ENCODE measurements around the gene WT1. TPM values are rescaled to one million over a fixed set of nuclear protein-coding genes. Genes with fewer than 3 reads are reported as not detected.

Gene WT1
- total and polyA plus RNA-seq, 2 donors (not counting 3 experiments of a cell fraction or from before 2014, with no cell fraction given) = not detected

DNA sequence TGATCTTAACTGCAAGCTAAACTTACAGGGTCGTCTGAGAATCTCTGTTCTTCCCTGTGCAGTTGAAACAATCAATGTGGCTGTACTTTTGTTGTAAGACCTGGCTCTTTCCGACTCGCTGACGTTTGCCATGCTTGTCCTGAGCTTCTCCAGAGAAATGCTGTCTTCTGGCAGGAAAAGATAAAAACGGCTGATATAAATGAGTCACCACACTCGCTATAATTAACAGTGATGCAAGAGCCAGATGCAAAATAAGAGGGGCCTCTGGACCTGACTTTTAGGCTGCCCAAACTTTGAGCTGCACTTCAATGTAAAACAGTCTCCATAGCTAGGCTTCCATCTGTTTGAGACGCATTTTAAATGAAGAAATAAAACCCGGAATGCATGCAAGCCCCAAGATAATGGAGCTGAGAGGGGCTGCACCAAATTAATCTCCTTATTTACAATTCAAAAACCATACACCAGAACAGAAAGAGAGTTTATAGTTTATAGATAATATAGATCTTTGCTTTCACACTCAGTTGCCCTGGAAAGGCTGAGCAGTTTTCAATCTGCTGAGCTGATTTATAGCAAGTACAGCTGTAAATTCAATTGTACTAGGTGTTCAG is 48.5 kb downstream of the WT1 start:
- no peaks in the 10 kb centered on the region for H4K20me1 ChIP-seq (replicated peaks; ENCODE audit: control insufficient read depth, extremely low read depth, insufficient read depth, low read length)
- H3K79me2 ChIP-seq (ENCODE audit: control insufficient read depth, insufficient read depth, low read length) = no peaks in the 10 kb centered on the region
- H3K27me3 ChIP-seq (ENCODE audit: control insufficient read depth in 2 of 2, insufficient read depth in 2 of 2, low read length in 2 of 2) = no peaks in the 10 kb centered on the region
- DNase-seq (ENCODE audit: low read depth, low spot score) (peak; percentile 25), FAIRE-seq (peak; percentile 55)
- CTCF ChIA-PET = interaction anchor here (0.7 to 3.4 kb wide), 10 partner anchors 8 to 408 kb away, joined by 3 to 17 read pairs (median 4); partner anchors contain the start of gene CCDC73
- no peaks in the 10 kb centered on the region for H3K36me3 ChIP-seq (ENCODE audit: control insufficient read depth in 2 of 2, extremely low read depth in 1 of 2, insufficient read depth in 2 of 2, low read length in 2 of 2)
- H3K9me3 ChIP-seq (replicated peaks; ENCODE audit: control insufficient read depth, insufficient read depth, low read length) = no peaks in the 10 kb centered on the region
- POLR2A ChIA-PET = no interaction called here
- no peaks in the 10 kb centered on the region for H3K4me1 ChIP-seq (ENCODE audit: control insufficient read depth, extremely low read depth, insufficient read depth, low read length)
- no peak for TF ChIP-seq FOS (IDR thresholded peaks at IDR 0.05; ENCODE audit: borderline replicate concordance, insufficient read depth, low read length)
- TF ChIP-seq, protein P1, sequence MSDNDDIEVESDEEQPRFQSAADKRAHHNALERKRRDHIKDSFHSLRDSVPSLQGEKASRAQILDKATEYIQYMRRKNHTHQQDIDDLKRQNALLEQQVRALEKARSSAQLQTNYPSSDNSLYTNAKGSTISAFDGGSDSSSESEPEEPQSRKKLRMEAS (IDR thresholded peaks at IDR 0.05; ENCODE audit: insufficient read depth, insufficient read length) = no peak
- TF ChIP-seq GATA2 (IDR thresholded peaks at IDR 0.05; ENCODE audit: insufficient read depth, insufficient read length, low read depth, low read length) = peak; percentile 45
- no peak for TF ChIP-seq POLR2A (IDR thresholded peaks at IDR 0.05; ENCODE audit: low read depth, low read length)
- H3K4me3 ChIP-seq (replicated peaks in 1 of 3; ENCODE audit: insufficient read depth in 1 of 3, low read depth in 1 of 3, low read length in 3 of 3) = no peak overlapping the region
- no peak overlapping the region for H3K4me2 ChIP-seq (ENCODE audit: insufficient read depth, low read length)
- no TSS peak for BruUV-seq (replicated peaks)
- no peak overlapping the region for H2AFZ ChIP-seq (ENCODE audit: low read depth, low read length)
- H3K9me1 ChIP-seq (replicated peaks; ENCODE audit: control insufficient read depth, extremely low read depth, insufficient read depth, low read length) = no peaks in the 10 kb centered on the region
- dilution Hi-C loops (cut with MboI; ENCODE audit: extremely low pct_ligation_motif_present, low sequenced_read_pairs) (no loop called here), intact Hi-C loops (cut with micrococcal nuclease) (loop anchor here (1.0 kb wide), 1 partner anchor 406 kb away; no protein-coding TSS in a partner anchor)
- no peak overlapping the region for H3K9ac ChIP-seq (replicated peaks; ENCODE audit: extremely low read depth, insufficient read depth, low read length)
- no peak overlapping the region for H3K27ac ChIP-seq (ENCODE audit: insufficient read depth, low read depth, low read length)

DNA sequence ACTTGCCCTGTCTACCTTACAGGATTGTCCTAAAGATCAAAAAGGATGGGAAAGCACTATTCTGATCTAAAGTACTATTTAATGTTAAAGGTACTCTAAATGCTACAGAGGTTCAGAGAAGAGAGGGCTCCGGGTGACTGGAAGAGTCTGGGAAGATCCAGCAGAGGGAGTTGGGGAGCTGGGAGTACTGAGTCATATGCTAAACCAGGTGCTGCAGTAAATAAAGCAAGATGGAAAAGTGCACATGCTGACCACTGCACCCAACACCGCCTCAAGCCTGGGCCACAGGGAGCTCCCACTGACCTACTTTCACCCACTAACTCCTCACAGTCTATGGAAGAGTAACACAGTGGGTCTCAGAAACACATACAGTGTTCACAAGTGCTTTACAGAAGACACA is 49.3 kb downstream of the WT1 start:
- Histone ChIP-seq H4K20me1 (replicated peaks; ENCODE audit: control insufficient read depth, extremely low read depth, insufficient read depth, low read length) (no peaks in the 10 kb centered on the region), H3K4me1 (ENCODE audit: control insufficient read depth, extremely low read depth, insufficient read depth, low read length) (no peaks in the 10 kb centered on the region), H2AFZ (ENCODE audit: low read depth, low read length) (no peak overlapping the region), H3K9me1 (replicated peaks; ENCODE audit: control insufficient read depth, extremely low read depth, insufficient read depth, low read length) (no peaks in the 10 kb centered on the region), H3K36me3 (ENCODE audit: control insufficient read depth in 2 of 2, extremely low read depth in 1 of 2, insufficient read depth in 2 of 2, low read length in 2 of 2) (no peaks in the 10 kb centered on the region), H3K9ac (replicated peaks; ENCODE audit: extremely low read depth, insufficient read depth, low read length) (no peak overlapping the region), H3K79me2 (ENCODE audit: control insufficient read depth, insufficient read depth, low read length) (no peaks in the 10 kb centered on the region), H3K27me3 (ENCODE audit: control insufficient read depth in 2 of 2, insufficient read depth in 2 of 2, low read length in 2 of 2) (no peaks in the 10 kb centered on the region), H3K4me2 (ENCODE audit: insufficient read depth, low read length) (no peak overlapping the region), H3K9me3 (replicated peaks; ENCODE audit: control insufficient read depth, insufficient read depth, low read length) (no peaks in the 10 kb centered on the region), H3K4me3 (replicated peaks in 1 of 3; ENCODE audit: insufficient read depth in 1 of 3, low read depth in 1 of 3, low read length in 3 of 3) (no peak overlapping the region), H3K27ac (ENCODE audit: insufficient read depth, low read depth, low read length) (no peak overlapping the region)
- peak; percentile 14 for DNase-seq (ENCODE audit: low read depth, low spot score)
- dilution Hi-C loops (cut with MboI; ENCODE audit: extremely low pct_ligation_motif_present, low sequenced_read_pairs) (no loop called here), intact Hi-C loops (cut with micrococcal nuclease) (loop anchor here (1.0 kb wide), 1 partner anchor 407 kb away; no protein-coding TSS in a partner anchor)
- ChIA-PET POLR2A (no interaction called here), CTCF (interaction anchor here (0.6 to 3.4 kb wide), 11 partner anchors 9 to 408 kb away, joined by 3 to 17 read pairs (median 4); partner anchors contain the start of gene CCDC73)
- FAIRE-seq = no peak
- BruUV-seq (replicated peaks) = no TSS peak
- TF ChIP-seq GATA2 (IDR thresholded peaks at IDR 0.05; ENCODE audit: insufficient read depth, insufficient read length, low read depth, low read length) (no peak), POLR2A (IDR thresholded peaks at IDR 0.05; ENCODE audit: low read depth, low read length) (no peak), MYC (IDR thresholded peaks at IDR 0.05; ENCODE audit: low read depth, low read length) (no peak), FOS (IDR thresholded peaks at IDR 0.05; ENCODE audit: borderline replicate concordance, insufficient read depth, low read length) (peak; percentile 19)
- TF ChIP-seq, protein P1 (IDR thresholded peaks at IDR 0.05; ENCODE audit: insufficient read depth, insufficient read length) = no peak
- TF ChIP-seq, protein P2, sequence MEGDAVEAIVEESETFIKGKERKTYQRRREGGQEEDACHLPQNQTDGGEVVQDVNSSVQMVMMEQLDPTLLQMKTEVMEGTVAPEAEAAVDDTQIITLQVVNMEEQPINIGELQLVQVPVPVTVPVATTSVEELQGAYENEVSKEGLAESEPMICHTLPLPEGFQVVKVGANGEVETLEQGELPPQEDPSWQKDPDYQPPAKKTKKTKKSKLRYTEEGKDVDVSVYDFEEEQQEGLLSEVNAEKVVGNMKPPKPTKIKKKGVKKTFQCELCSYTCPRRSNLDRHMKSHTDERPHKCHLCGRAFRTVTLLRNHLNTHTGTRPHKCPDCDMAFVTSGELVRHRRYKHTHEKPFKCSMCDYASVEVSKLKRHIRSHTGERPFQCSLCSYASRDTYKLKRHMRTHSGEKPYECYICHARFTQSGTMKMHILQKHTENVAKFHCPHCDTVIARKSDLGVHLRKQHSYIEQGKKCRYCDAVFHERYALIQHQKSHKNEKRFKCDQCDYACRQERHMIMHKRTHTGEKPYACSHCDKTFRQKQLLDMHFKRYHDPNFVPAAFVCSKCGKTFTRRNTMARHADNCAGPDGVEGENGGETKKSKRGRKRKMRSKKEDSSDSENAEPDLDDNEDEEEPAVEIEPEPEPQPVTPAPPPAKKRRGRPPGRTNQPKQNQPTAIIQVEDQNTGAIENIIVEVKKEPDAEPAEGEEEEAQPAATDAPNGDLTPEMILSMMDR (IDR thresholded peaks at IDR 0.05; ENCODE audit: extremely low read depth in 1 of 2, insufficient read depth in 1 of 2, low read depth in 1 of 2, low read length in 2 of 2) = peak; percentile 21 to 38

Measured in endothelial cell of umbilical vein (primary cell).